Keratinocyte (primary cell): Measurements from ENCODE around the gene KIF3A. TPM values are rescaled to one million over a fixed set of nuclear protein-coding genes. Genes with fewer than 3 reads are reported as not detected.

Experiments
- DNase-seq: peaks from one replicate; pipeline ENCODE4 v3.0.0-alpha.2; 2011; ENCODE audit warnings: low read depth, missing footprints, low spot score
- FAIRE-seq: peaks from 2 replicates; lab custom pipeline; 2011; peaks lifted over from hg19 to GRCh38; lab: Jason Lieb, UNC
- H2AFZ ChIP-seq: 2 replicates; pipeline ENCODE4 v1.6.0; 2012; ENCODE audit warnings: low read length, control low read depth, inconsistent platforms; ENCODE audit not compliant: control insufficient read depth
- H3K27ac ChIP-seq: 2 replicates; pipeline ENCODE4 v1.5.1; 2011; ENCODE audit warnings: low read length; ENCODE audit not compliant: control insufficient read depth, insufficient read depth
- H3K27me3 ChIP-seq: 3 replicates; pipeline ENCODE4 v1.6.0; 2011; ENCODE audit warnings: low read length; ENCODE audit not compliant: control insufficient read depth, insufficient read depth; ENCODE audit errors: extremely low read depth
- H3K36me3 ChIP-seq, 2 experiments: 2 replicates in 1 of 2; 3 replicates in 1 of 2; pipeline ENCODE4 v1.5.1; 2011; ENCODE audit warnings: low read length in 2 of 2, mild to moderate bottlenecking in 1 of 2; ENCODE audit not compliant: control insufficient read depth in 2 of 2, insufficient read depth in 2 of 2; ENCODE audit errors: extremely low read depth in 1 of 2
- H3K4me1 ChIP-seq: 3 replicates; pipeline ENCODE4 v1.5.1; 2011; ENCODE audit warnings: low read length; ENCODE audit not compliant: control insufficient read depth, insufficient read depth; ENCODE audit errors: extremely low read depth
- H3K4me2 ChIP-seq: 3 replicates; pipeline ENCODE4 v1.6.0; 2011; ENCODE audit warnings: low read depth, low read length; ENCODE audit not compliant: control insufficient read depth, insufficient read depth; ENCODE audit errors: extremely low read depth
- H3K4me3 ChIP-seq, 3 experiments: fragments of 200-600 bp in 1 of 3; sonication (generic) in 1 of 3; 2 replicates in 2 of 3; 3 replicates in 1 of 3; pipeline ENCODE4 v1.5.1; 2011 to 2016; ENCODE audit warnings: low read length in 3 of 3, mild to moderate bottlenecking in 3 of 3, control low read depth in 2 of 3, inconsistent platforms in 1 of 3, low read depth in 1 of 3, mixed read lengths in 1 of 3, mixed run types in 1 of 3, moderate library complexity in 1 of 3; ENCODE audit not compliant: control insufficient read depth in 2 of 3, insufficient read depth in 2 of 3; ENCODE audit errors: extremely low read depth in 1 of 3
- H3K79me2 ChIP-seq: 2 replicates; pipeline ENCODE4 v1.6.0; 2012; ENCODE audit warnings: low read length; ENCODE audit not compliant: control insufficient read depth, insufficient read depth
- H3K9ac ChIP-seq: 3 replicates; pipeline ENCODE4 v1.6.0; 2011; ENCODE audit warnings: low read length; ENCODE audit not compliant: control insufficient read depth, insufficient read depth; ENCODE audit errors: extremely low read depth
- H3K9me1 ChIP-seq: 3 replicates; pipeline ENCODE4 v1.6.0; 2011; ENCODE audit warnings: low read length; ENCODE audit not compliant: control insufficient read depth, insufficient read depth; ENCODE audit errors: extremely low read depth
- H3K9me3 ChIP-seq: 2 replicates; pipeline ENCODE4 v1.5.1; 2012; ENCODE audit warnings: low read depth, low read length; ENCODE audit not compliant: control insufficient read depth
- H4K20me1 ChIP-seq: 3 replicates; pipeline ENCODE4 v1.6.0; 2011; ENCODE audit warnings: low read length; ENCODE audit not compliant: control insufficient read depth, insufficient read depth; ENCODE audit errors: extremely low read depth
- CTCF ChIP-seq, 3 experiments: IDR thresholded peaks in 1 of 3; conservative IDR thresholded peaks in 1 of 3; optimal IDR thresholded peaks in 1 of 3; 2 replicates in 2 of 3; 3 replicates in 1 of 3; pipeline versions ENCODE3 to v1.5.1; 2011; ENCODE audit warnings: low read length in 3 of 3, mild to moderate bottlenecking in 3 of 3, moderate library complexity in 2 of 3, control low read depth in 1 of 3, inconsistent platforms in 1 of 3; ENCODE audit not compliant: insufficient read depth in 2 of 3; ENCODE audit errors: extremely low read depth in 1 of 3
- EZH2 ChIP-seq: IDR thresholded peaks from one replicate; pipeline ENCODE4 v1.6.1; 2012; ENCODE audit warnings: inconsistent platforms, mild to moderate bottlenecking, low read length, moderate library complexity
- dilution Hi-C: fragments of 300-500 bp; cut with MboI; formaldehyde crosslinking; loops from one replicate; pipeline ENCODE4 v1.7.0; 2020; ENCODE audit warnings: low sequenced_read_pairs; ENCODE audit not compliant: extremely low pct_ligation_motif_present
- polyA plus RNA-seq, 5 experiments: library from polyadenylated mRNA; depleted of rRNA in 3 of 5; stranded (reverse) in 3 of 5; stranded (forward) in 1 of 5; unstranded in 1 of 5; fragments of >200 nt; gene quantifications; 1 replicate in 1 of 5; 2 replicates in 3 of 5; 3 replicates in 1 of 5; pipeline versions ENCODE4 v1.2.1 to v1.2.3, GENCODE V29; 2011 to 2012; ENCODE audit warnings: missing spikeins in 2 of 5, low read depth in 1 of 5, low replicate concordance in 1 of 5

KIF3A gene
- polyA plus RNA-seq, 1 donor (not counting 4 experiments of a cell fraction or from before 2014, with no cell fraction given): 15.4 TPM

GRCh38 chr5:132679717-132680380 is 57.5 kb downstream of the KIF3A start:
- Histone ChIP-seq H3K36me3 (no peaks in the 10 kb centered on the region), H3K9ac (no peak overlapping the region), H4K20me1 (no peaks in the 10 kb centered on the region), H3K4me2 (no peak overlapping the region), H3K4me1 (peaks cover 14% of the 10 kb centered on the region), H3K9me3 (no peaks in the 10 kb centered on the region), H3K4me3 (no peak overlapping the region), H3K79me2 (no peaks in the 10 kb centered on the region), H3K9me1 (no peaks in the 10 kb centered on the region), H3K27me3 (no peaks in the 10 kb centered on the region), H3K27ac (no peak overlapping the region), H2AFZ (no peak overlapping the region)
- TF ChIP-seq EZH2 (no peak), CTCF (optimal IDR thresholded peaks at IDR 0.05 in 1 of 3, IDR thresholded peaks at IDR 0.05 in 1 of 3, conservative IDR thresholded peaks at IDR 0.05 in 1 of 3; ENCODE audit: extremely low read depth in 1 of 3, insufficient read depth in 2 of 3, low read length in 3 of 3) (no peak)
- FAIRE-seq (no peak), DNase-seq (no peak)
- dilution Hi-C loops: no loop called here

DNA sequence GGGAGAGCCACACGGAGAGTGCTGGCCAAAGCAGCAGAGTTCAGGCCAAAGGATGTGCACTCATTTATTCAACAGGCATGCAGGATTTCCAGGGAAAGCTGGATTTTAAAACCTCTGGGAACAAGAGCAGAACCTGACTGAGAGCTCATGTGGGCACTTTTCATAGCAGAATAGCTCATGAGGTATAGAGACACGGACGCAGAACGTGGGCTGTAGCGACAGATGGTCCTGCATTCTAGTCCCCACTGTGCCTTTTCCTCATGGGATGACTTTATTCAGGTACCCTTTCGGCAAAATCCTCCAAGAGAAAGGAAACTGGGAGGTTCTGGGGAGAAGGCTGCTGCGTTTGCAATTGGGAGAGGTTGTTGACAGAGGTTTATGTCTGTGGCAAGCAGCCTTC is 58.2 kb downstream of the KIF3A start:
- Histone ChIP-seq H3K4me1 (peaks cover 20% of the 10 kb centered on the region), H3K9me3 (no peaks in the 10 kb centered on the region), H2AFZ (no peak overlapping the region), H3K9ac (no peak overlapping the region), H3K79me2 (no peaks in the 10 kb centered on the region), H3K27ac (no peak overlapping the region), H3K4me2 (no peak overlapping the region), H3K36me3 (no peaks in the 10 kb centered on the region), H3K27me3 (no peaks in the 10 kb centered on the region), H3K9me1 (no peaks in the 10 kb centered on the region), H4K20me1 (no peaks in the 10 kb centered on the region), H3K4me3 (no peak overlapping the region)
- FAIRE-seq (no peak), DNase-seq (no peak)
- TF ChIP-seq EZH2 (no peak), CTCF (optimal IDR thresholded peaks at IDR 0.05 in 1 of 3, IDR thresholded peaks at IDR 0.05 in 1 of 3, conservative IDR thresholded peaks at IDR 0.05 in 1 of 3; ENCODE audit: extremely low read depth in 1 of 3, insufficient read depth in 2 of 3, low read length in 3 of 3) (no peak)
- dilution Hi-C loops: no loop called here
